Astrocyte (in vitro differentiated cells and primary cell): ENCODE results near the gene DESI1. TPM values are rescaled to one million over a fixed set of nuclear protein-coding genes. Genes with fewer than 3 reads are reported as not detected.

ENCODE experiments used
- DNase-seq: peaks from one replicate; pipeline ENCODE4 v3.0.0-alpha.2; 2010; ENCODE audit warnings: low read depth
- FAIRE-seq: peaks from 2 replicates; lab custom pipeline; 2011; peaks lifted over from hg19 to GRCh38; lab: Jason Lieb, UNC
- H2AFZ ChIP-seq: 2 replicates; pipeline ENCODE4 v1.6.0; 2012; ENCODE audit warnings: low read depth, low read length, inconsistent platforms
- H3K27ac ChIP-seq: 2 replicates; pipeline ENCODE4 v1.5.1; 2011; ENCODE audit warnings: low read depth, low read length, inconsistent platforms
- H3K27me3 ChIP-seq: 2 replicates; pipeline ENCODE4 v1.6.0; 2011; ENCODE audit warnings: low read length, inconsistent platforms; ENCODE audit not compliant: insufficient read depth
- H3K36me3 ChIP-seq: 2 replicates; pipeline ENCODE4 v1.5.1; 2011; ENCODE audit warnings: low read length, inconsistent platforms; ENCODE audit not compliant: insufficient read depth
- H3K4me1 ChIP-seq: 2 replicates; pipeline ENCODE4 v1.5.1; 2011; ENCODE audit warnings: low read length, inconsistent platforms; ENCODE audit not compliant: insufficient read depth
- H3K4me2 ChIP-seq: 2 replicates; pipeline ENCODE4 v1.6.0; 2012; ENCODE audit warnings: low read length, inconsistent platforms
- H3K4me3 ChIP-seq: 2 replicates; pipeline ENCODE4 v1.5.1; 2011; ENCODE audit warnings: low read depth, mild to moderate bottlenecking, low read length, inconsistent platforms; ENCODE audit not compliant: insufficient read depth
- H3K79me2 ChIP-seq: 2 replicates; pipeline ENCODE4 v1.6.0; 2012; ENCODE audit warnings: mild to moderate bottlenecking, low read length, inconsistent platforms; ENCODE audit not compliant: insufficient read depth
- H3K9ac ChIP-seq: 2 replicates; pipeline ENCODE4 v1.6.0; 2012; ENCODE audit warnings: mild to moderate bottlenecking, low read length, inconsistent platforms
- H3K9me3 ChIP-seq: 2 replicates; pipeline ENCODE4 v1.5.1; 2012; ENCODE audit warnings: low read depth, mild to moderate bottlenecking, low read length, inconsistent platforms; ENCODE audit not compliant: insufficient read depth
- H4K20me1 ChIP-seq: 2 replicates; pipeline ENCODE4 v1.6.0; 2012; ENCODE audit warnings: low read length, inconsistent platforms; ENCODE audit not compliant: insufficient read depth
- H3K27ac Mint-ChIP-seq: one replicate; pipeline ENCODE4 v1.8.0; 2021; ENCODE audit warnings: mild to moderate bottlenecking, mixed read lengths; ENCODE audit not compliant: unreplicated experiment
- H3K27me3 Mint-ChIP-seq: one replicate; pipeline ENCODE4 v1.8.0; 2021; ENCODE audit warnings: low read depth, mixed read lengths; ENCODE audit not compliant: unreplicated experiment
- H3K36me3 Mint-ChIP-seq: one replicate; pipeline ENCODE4 v1.8.0; 2021; ENCODE audit warnings: low read depth, mixed read lengths; ENCODE audit not compliant: unreplicated experiment
- H3K4me1 Mint-ChIP-seq: one replicate; pipeline ENCODE4 v1.8.0; 2021; ENCODE audit warnings: low read depth, mixed read lengths; ENCODE audit not compliant: unreplicated experiment
- H3K4me3 Mint-ChIP-seq: one replicate; pipeline ENCODE4 v1.8.0; 2021; ENCODE audit warnings: mild to moderate bottlenecking, moderate library complexity, mixed read lengths; ENCODE audit not compliant: unreplicated experiment
- H3K9me3 Mint-ChIP-seq: one replicate; pipeline ENCODE4 v1.8.0; 2021; ENCODE audit warnings: mild to moderate bottlenecking, mixed read lengths; ENCODE audit not compliant: unreplicated experiment
- EZH2 ChIP-seq: IDR thresholded peaks from 2 replicates; pipeline ENCODE4 v1.6.1; 2012; ENCODE audit warnings: mild to moderate bottlenecking, low read length, inconsistent platforms; ENCODE audit not compliant: insufficient read depth
- total RNA-seq: library from RNA; stranded (reverse); gene quantifications from 2 replicates; pipeline ENCODE4 v1.2.1, GENCODE V29; 2021
- TF ChIP-seq, protein P1 (sequence below): IDR thresholded peaks from 2 replicates; pipeline ENCODE4 v1.5.1; 2011; ENCODE audit warnings: low read depth, mild to moderate bottlenecking, inconsistent platforms, low read length, moderate library complexity; ENCODE audit not compliant: insufficient read depth

Gene DESI1
- total RNA-seq, 1 donor from 2014 or later: 48.2 TPM

GRCh38 chr22:41557401-41558240 lies 63.2 kb downstream of the DESI1 start:
- H3K27ac ChIP-seq: peak overlapping the region; percentile 60
- TF ChIP-seq EZH2: no peak
- TF ChIP-seq, protein P1, sequence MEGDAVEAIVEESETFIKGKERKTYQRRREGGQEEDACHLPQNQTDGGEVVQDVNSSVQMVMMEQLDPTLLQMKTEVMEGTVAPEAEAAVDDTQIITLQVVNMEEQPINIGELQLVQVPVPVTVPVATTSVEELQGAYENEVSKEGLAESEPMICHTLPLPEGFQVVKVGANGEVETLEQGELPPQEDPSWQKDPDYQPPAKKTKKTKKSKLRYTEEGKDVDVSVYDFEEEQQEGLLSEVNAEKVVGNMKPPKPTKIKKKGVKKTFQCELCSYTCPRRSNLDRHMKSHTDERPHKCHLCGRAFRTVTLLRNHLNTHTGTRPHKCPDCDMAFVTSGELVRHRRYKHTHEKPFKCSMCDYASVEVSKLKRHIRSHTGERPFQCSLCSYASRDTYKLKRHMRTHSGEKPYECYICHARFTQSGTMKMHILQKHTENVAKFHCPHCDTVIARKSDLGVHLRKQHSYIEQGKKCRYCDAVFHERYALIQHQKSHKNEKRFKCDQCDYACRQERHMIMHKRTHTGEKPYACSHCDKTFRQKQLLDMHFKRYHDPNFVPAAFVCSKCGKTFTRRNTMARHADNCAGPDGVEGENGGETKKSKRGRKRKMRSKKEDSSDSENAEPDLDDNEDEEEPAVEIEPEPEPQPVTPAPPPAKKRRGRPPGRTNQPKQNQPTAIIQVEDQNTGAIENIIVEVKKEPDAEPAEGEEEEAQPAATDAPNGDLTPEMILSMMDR: no peak
- no peaks in the 10 kb centered on the region for H3K27me3 Mint-ChIP-seq
- no peaks in the 10 kb centered on the region for H3K79me2 ChIP-seq
- H3K27me3 ChIP-seq: no peaks in the 10 kb centered on the region
- no peaks in the 10 kb centered on the region for H3K9me3 ChIP-seq
- H3K4me1 ChIP-seq: peaks cover 40% of the 10 kb centered on the region
- peaks cover 40% of the 10 kb centered on the region for H3K4me1 Mint-ChIP-seq
- no peaks in the 10 kb centered on the region for H3K9me3 Mint-ChIP-seq
- H2AFZ ChIP-seq: peak overlapping the region; percentile 78
- H3K36me3 Mint-ChIP-seq: no peaks in the 10 kb centered on the region
- H3K9ac ChIP-seq: peak overlapping the region; percentile 33
- H3K4me3 ChIP-seq: no peak overlapping the region
- H3K27ac Mint-ChIP-seq: peak overlapping the region; percentile 77
- peak overlapping the region; percentile 73 for H3K4me2 ChIP-seq
- no peak for FAIRE-seq
- no peak overlapping the region for H3K4me3 Mint-ChIP-seq
- no peaks in the 10 kb centered on the region for H4K20me1 ChIP-seq
- no peaks in the 10 kb centered on the region for H3K36me3 ChIP-seq
- peak; percentile 86 for DNase-seq

GRCh38 chr22:41556561-41556960 lies 64.3 kb downstream of the DESI1 start:
- Mint-ChIP-seq H3K27me3 (peaks cover 3% of the 10 kb centered on the region), H3K4me3 (no peak overlapping the region), H3K4me1 (peaks cover 34% of the 10 kb centered on the region), H3K36me3 (no peaks in the 10 kb centered on the region), H3K27ac (no peak overlapping the region), H3K9me3 (no peaks in the 10 kb centered on the region)
- TF ChIP-seq, protein P1: no peak
- TF ChIP-seq EZH2: no peak
- peak overlapping the region; percentile 73 for H3K4me2 ChIP-seq
- no peaks in the 10 kb centered on the region for H3K27me3 ChIP-seq
- H3K36me3 ChIP-seq: no peaks in the 10 kb centered on the region
- H3K79me2 ChIP-seq: no peaks in the 10 kb centered on the region
- H2AFZ ChIP-seq: no peak overlapping the region
- H3K4me3 ChIP-seq: no peak overlapping the region
- FAIRE-seq (no peak), DNase-seq (no peak)
- H3K9ac ChIP-seq: peak overlapping the region; percentile 65
- H3K27ac ChIP-seq: no peak overlapping the region
- no peaks in the 10 kb centered on the region for H4K20me1 ChIP-seq
- peaks cover 29% of the 10 kb centered on the region for H3K4me1 ChIP-seq
- no peaks in the 10 kb centered on the region for H3K9me3 ChIP-seq
